ENCODE data around the gene DHRSX. TPM values are rescaled to one million over a fixed set of nuclear protein-coding genes. Genes with fewer than 3 reads are reported as not detected.
"Not testable (repeated sequence)": the region's sequence is repeated elsewhere in the genome, so short reads cannot be mapped to it uniquely, and the experiment has no call there.

The DHRSX gene
- total RNA-seq, 2 donors from 2014 or later = 32.2 to 38.1 TPM

GRCh38 chrX:2266445-2267349 lies 234.1 kb downstream of the DHRSX start:
- no peak for ATAC-seq
- no peak for DNase-seq
- intact Hi-C loops (cut with DNase I, micrococcal nuclease) = no loop called here

GRCh38 chrX:2265658-2266444 lies 234.9 kb downstream of the DHRSX start:
- ATAC-seq; DNase-seq; intact Hi-C loops (cut with DNase I, micrococcal nuclease): not testable (repeated sequence)

- ATAC-seq (no peak), DNase-seq (no peak)
- intact Hi-C loops (cut with DNase I, micrococcal nuclease) = no loop called here
Observed at GRCh38 chrX:2264179-2265030, 236.4 kb downstream of the DHRSX start.

GRCh38 chrX:2263203-2263602 lies 237.6 kb downstream of the DHRSX start:
- intact Hi-C loops (cut with DNase I, micrococcal nuclease) = no loop called here
- DNase-seq = no peak
- no peak for ATAC-seq

- no peak for ATAC-seq
- DNase-seq = no peak
Observed at GRCh38 chrX:2262668-2263055, 238.1 kb downstream of the DHRSX start.

GRCh38 chrX:2261831-2262667 lies 238.7 kb downstream of the DHRSX start:
- ATAC-seq = no peak
- no peak for DNase-seq
- intact Hi-C loops (cut with DNase I, micrococcal nuclease) = no loop called here

More at GRCh38 chrX:2262668-2263055, 238.1 kb downstream of the DHRSX start:
- intact Hi-C loops (cut with DNase I, micrococcal nuclease) = no loop called here

- DNase-seq (no peak), ATAC-seq (no peak)
- intact Hi-C loops (cut with DNase I, micrococcal nuclease) = no loop called here
Observed at GRCh38 chrX:2252331-2253065, 248.3 kb downstream of the DHRSX start.

GRCh38 chrX:2251211-2251610 lies 249.6 kb downstream of the DHRSX start:
- intact Hi-C loops (cut with DNase I, micrococcal nuclease) = no loop called here
- ATAC-seq (no peak), DNase-seq (no peak)

GRCh38 chrX:2243913-2244460 lies 256.8 kb downstream of the DHRSX start:
- intact Hi-C loops (cut with DNase I, micrococcal nuclease) = no loop called here
- ATAC-seq (peak; percentile 82), DNase-seq (peak in 1 of 2 donors; percentile 23)

GRCh38 chrX:2242980-2243379 lies 257.8 kb downstream of the DHRSX start:
- DNase-seq (no peak), ATAC-seq (no peak)
- intact Hi-C loops (cut with DNase I, micrococcal nuclease) = no loop called here

- DNase-seq (no peak), ATAC-seq (no peak)
- intact Hi-C loops (cut with DNase I, micrococcal nuclease) = no loop called here
Observed at GRCh38 chrX:2242326-2242725, 258.4 kb downstream of the DHRSX start.

- intact Hi-C loops (cut with DNase I, micrococcal nuclease); DNase-seq; ATAC-seq: not testable (repeated sequence)
Observed at GRCh38 chrX:2241496-2241895, 259.3 kb downstream of the DHRSX start.

GRCh38 chrX:2240761-2241160 lies 260.0 kb downstream of the DHRSX start:
- intact Hi-C loops (cut with DNase I, micrococcal nuclease); DNase-seq; ATAC-seq: not testable (repeated sequence)

GRCh38 chrX:2237976-2238375 lies 262.8 kb downstream of the DHRSX start:
- DNase-seq = no peak
- intact Hi-C loops (cut with DNase I, micrococcal nuclease) = no loop called here
- no peak for ATAC-seq

GRCh38 chrX:2231570-2232192 lies 269.1 kb downstream of the DHRSX start:
- no peak for ATAC-seq
- intact Hi-C loops (cut with DNase I, micrococcal nuclease) = no loop called here
- DNase-seq = no peak

GRCh38 chrX:2230457-2230856 lies 270.3 kb downstream of the DHRSX start:
- ATAC-seq = no peak
- no peak for DNase-seq
- intact Hi-C loops (cut with DNase I, micrococcal nuclease) = no loop called here

GRCh38 chrX:2228536-2228935 lies 272.2 kb downstream of the DHRSX start:
- ATAC-seq = no peak
- no peak for DNase-seq
- intact Hi-C loops (cut with DNase I, micrococcal nuclease) = no loop called here

Measured in left colon (tissue), 2 donors.